Measurements from ENCODE around the gene TMEM63A. TPM values are rescaled to one million over a fixed set of nuclear protein-coding genes. Genes with fewer than 3 reads are reported as not detected.
"Not testable (repeated sequence)": the region's sequence is repeated elsewhere in the genome, so short reads cannot be mapped to it uniquely, and the experiment has no call there.

TMEM63A gene
- total RNA-seq, 1 donor from 2014 or later = 41.0 TPM

- DNase-seq (ENCODE audit: low read depth) = no peak
Observed at GRCh38 chr1:225820522-225821120, 61.6 kb downstream of the TMEM63A start.

DNA sequence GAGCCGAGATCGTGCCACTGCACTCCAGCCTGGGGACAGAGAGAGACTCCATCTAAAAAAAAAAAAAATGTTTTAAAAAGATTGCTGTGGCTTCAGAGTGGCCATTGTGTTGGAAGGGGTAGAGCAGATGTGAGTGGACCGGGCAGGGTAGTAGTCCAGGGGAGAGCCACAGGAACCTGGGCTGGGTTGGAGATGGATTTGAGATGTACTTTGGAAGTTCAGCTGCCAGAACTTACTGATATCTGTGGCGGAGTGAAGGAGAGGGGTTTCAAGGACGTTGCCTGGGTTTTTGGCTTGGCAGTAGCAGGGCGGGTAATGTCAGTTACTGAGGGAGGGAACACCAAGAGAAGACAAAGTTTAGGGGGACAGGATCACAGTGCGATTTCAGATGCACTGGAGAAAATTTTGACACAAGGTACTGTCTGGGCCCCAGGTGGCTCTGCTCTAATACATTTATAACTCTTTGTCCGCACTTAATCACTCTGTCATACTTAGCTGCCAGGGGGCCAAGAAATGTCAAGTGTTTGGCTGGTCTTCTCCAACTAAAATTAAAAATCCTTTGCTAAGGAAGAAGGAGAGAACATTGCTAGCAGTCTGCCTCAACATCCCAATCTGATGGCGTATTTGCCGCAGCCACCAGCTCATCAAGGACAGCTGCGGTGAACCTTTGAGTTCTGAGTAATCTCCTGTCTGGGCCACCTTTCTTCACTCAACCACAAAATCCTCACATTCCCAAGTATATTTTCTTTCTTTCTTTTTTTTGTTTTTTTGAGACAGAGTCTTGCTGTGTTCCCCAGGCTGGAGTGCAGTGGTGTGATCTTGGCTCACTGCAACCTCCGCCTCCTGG, 62.6 kb downstream of the TMEM63A start:
- no peak for DNase-seq (ENCODE audit: low read depth)

DNA sequence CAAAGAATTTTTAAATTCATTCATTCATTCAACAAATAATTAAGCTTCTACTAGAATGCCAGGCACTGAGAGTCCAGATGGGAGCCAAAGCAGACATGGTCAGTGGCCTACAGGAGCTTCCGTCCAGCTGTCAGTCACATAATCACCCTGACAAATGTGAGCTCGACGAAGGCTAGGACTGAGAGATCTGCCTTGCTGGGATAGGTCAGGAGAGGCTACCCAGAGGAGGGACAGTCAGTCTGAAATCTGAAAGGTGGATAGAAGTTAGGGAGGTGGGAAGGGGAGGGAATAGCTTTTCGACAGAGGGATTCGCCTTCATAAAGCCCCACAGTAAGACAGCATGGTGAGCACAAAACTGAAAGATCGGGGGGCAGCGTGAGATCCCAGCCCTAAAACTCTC, 64.0 kb downstream of the TMEM63A start:
- DNase-seq (ENCODE audit: low read depth) = no peak

DNA sequence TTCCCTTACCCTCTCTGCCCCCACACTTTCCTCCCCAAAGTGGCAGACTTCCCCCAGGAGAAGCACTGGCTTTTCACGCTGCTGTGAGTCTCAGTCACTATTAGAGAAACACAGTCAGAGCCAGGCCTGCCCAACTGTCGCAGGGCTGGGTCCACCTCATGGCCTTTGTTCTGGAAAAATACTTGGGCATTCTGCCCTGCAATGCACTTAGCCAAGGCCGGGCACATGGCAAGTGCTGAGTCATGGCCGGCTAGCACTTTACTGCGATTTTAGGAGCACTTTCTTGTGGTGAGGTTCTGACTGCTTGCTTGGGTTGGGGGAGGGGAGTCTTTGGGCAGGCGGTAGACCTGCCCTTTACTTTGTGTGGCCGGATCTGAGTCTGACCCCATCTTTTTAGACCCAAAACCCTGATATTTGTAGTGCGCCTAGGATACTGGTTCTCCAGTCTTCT, 64.5 kb downstream of the TMEM63A start:
- DNase-seq (ENCODE audit: low read depth) = peak; percentile 95

DNA sequence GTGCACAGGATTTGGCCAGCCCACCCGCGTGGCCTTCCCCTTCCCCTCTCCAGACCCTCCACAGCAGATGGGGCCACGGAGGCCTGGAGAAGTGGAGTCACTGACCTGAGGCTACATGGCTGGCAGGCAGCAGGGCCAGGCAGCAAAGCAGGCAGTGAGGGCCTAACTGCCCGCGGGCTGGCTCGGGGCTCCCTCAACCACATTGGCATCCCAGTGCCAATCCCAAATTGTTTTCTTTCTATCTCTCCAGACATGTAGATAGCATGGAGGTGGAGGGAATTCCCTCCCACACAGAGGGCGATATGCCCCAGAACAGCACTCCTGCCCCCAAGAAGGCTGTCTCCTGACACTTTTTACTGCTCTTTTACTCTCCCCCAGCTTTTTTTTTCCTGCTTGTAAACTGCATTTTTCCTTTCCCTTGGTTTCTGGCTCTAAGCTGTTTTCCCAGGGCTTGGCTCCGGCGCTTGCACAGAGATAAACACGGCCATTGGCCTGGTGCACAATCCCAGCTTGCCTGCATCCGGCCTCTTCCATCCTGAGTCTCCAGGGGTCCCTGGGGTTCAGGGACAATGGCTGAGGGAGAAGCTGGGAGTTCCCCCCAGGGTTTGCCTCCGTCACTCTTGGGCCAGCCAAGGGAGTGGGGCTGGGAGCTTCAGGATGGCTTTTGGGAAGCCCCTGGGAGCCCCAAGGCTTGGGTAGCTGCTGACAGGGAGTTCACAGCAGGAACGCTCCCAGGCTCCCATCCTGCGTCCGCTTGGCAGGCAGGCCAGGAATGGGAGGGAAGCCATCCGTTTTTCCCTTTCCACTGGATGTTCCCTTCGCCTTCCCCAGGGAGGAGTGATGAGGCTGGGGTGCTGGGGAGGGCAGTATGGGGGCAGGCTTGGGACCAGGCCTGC, 65.3 kb downstream of the TMEM63A start:
- DNase-seq (ENCODE audit: low read depth) = no peak

GRCh38 chr1:225815526-225816178, 66.5 kb downstream of the TMEM63A start:
- no peak for DNase-seq (ENCODE audit: low read depth)

- DNase-seq (ENCODE audit: low read depth) = not testable (repeated sequence)
Observed at GRCh38 chr1:225815090-225815489, 67.1 kb downstream of the TMEM63A start.

DNA sequence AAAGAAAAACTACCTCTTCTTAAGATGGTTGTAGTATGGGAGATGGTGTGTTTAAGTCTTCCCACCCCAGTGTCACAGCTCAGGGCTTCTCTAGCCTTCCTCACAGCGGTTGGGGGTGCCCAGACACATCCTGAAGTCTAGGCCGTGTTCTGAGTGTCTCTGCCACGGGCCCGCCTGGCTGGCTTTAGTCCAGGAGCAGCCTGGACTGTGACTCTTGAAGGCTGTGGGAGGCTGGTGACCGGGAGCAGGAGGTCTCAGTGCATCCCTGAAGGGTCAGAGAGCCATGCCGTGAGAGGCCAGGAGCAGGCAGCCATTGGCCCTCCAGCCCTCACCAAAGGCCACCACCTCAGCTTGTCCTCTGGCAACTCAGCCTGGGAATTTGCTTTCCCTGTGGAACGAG, 67.8 kb downstream of the TMEM63A start:
- DNase-seq (ENCODE audit: low read depth) = no peak

DNA sequence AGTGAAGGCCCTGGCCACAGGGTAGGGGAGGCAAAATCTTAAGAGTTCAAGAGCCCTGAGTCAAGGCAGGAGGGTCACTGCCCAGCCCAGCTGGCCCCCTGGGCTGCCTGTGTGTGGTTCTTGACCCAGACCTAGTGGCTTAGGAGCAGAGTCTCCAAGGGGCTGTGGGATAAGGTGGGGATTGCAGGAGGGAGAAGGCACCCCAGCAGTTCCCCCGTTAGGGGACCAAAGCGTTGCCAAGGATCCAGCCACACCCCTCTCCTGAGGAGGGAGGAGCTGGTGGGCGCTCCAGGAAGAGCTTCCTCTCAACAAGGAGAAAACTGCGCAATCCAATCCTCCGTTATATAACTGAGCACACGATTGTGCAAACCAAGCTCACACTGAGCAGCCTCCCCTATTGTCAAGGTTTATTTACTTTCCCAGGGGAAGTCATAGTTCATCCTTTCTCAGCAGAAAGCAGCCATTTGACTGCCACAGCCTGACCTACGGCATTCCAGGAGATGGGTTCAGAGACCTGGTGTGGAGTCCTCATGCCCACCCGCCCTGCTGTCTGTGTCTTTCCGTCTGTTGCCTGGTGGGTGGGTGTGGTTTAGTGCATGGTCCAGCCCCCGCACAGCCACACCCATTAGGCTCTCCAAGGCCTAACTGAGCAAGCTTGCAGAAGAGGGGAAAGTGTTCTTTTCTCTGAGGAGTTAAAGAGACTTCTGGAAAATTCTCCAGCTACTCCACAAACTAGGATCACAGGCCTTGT, 68.8 kb downstream of the TMEM63A start:
- DNase-seq (ENCODE audit: low read depth) = peak; percentile 93

DNA sequence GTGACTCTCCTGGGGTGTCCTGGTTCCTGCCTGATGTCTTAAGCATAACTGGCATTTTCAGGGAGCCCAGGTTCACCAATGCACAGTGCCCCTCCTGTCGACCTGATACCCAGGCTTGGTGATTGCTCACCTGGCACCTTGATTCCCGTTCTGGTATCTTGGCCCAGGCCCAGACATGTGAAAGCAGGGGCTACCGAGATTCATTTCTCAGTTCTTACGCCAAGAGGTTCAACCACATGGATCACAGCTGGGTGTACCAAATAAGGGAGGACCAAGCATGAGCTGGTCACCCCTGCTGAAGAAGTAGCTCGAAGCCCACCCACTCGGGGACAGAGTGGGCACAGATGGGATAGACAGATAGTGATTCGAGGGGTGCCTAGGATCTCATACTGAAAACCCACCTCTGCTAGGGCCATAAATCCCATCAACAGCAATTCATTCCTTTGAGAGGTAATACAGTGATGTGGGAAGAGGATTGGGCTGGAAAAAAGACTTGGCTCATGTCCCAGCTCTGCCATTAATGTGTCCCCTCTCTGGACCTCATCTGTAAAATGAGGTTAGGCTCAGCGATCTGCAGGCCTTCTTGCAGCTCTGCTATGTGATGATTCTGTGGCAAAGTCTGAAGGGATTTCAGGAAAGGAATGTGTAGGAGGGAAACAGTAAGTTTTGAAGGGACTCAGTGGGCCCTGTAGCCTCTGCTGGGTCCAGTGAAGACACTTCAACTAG, 69.5 kb downstream of the TMEM63A start:
- peak; percentile 32 for DNase-seq (ENCODE audit: low read depth)

DNA sequence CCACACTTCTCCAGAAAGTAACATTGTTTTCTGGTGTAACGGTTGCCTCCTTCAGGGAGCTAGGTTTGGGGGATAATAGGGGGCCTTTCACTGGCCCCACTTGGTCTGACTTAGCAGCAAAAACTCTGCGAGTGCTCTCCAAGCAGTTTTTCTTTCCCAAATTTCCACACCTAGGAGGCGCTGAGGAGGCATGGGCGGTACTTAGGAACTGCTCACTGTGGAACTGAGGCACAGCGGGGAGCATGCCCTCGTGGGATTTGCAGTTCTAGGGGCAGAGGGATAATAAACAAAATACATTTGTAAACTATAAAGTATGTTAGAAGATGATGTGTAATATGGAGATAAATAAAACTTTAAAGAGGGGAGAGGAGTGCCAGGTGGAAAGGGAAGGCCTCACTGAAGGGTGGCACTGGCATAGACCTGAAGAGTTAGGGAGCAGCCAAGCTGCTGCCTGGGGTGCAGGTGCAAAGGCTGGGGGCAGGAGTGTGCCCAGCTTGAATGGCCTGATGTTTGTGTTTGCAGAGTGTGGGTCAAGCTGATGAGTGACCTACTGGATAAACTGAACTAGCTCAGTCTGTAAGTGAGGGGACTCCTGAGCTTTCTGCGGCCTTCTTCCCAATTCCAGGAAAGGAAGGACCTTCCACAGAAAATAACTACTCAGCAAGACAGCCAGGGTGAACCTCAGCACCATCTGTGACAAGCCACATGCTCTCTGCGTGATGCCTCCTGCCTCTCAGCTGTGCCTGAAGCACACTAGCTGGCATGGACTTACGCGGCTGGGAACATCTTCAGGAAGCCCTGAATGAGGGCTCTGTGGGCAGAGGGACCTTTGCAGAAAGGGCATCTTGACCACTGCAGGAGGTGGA, 70.3 kb downstream of the TMEM63A start:
- no peak for DNase-seq (ENCODE audit: low read depth)

- peak; percentile 52 for DNase-seq (ENCODE audit: low read depth)
Observed at GRCh38 chr1:225810579-225811538, 71.3 kb downstream of the TMEM63A start.

DNA sequence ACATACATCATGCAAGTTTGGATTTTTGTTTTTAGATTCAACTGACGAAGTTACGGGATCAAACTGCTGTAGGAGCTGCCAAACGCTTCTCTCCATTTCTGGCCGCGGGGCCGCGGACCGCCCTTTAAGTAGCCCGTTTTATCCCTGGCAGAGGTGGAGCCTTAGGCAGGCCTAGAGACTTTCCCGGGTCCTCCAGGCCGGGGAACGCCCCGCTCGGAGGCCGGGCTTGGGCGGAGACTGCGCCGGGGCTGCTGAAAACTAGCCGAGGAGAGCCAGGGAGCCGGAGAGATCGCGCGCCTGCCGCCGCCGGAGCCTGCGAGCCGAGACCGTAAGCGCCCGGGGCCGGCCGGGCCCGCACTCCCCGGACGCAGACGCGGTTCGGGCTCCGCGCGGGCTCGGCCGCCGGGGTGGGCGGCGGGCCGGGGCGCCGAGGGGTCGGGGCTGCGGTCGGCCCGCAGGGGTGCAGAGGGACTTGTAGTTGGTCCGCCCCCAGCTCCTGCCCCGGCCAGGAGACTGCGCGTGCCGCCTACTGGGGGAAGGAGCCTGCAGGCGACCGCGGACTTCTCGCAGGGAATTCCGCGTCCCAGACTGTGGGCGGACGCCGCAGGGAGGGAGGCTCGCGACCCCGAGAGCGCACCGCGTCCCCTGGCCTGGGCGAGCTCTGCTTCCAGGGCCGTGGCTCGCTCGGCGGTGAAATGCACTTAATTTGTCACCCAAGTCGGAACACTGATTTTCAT, 72.2 kb downstream of the TMEM63A start, which contains the start of gene EPHX1:
EPHX1 (plus strand) TSS at position 283 of the 737 bp plus-strand sequence. CDS start 18,606 bp downstream, outside the sequence.
- DNase-seq (ENCODE audit: low read depth) = peak; percentile 75

- DNase-seq (ENCODE audit: low read depth) = no peak
Observed at GRCh38 chr1:225808136-225808535, 74.0 kb downstream of the TMEM63A start.

- not testable (repeated sequence) for DNase-seq (ENCODE audit: low read depth)
Observed at GRCh38 chr1:225806736-225807135, 75.4 kb downstream of the TMEM63A start.

GRCh38 chr1:225806249-225806648, 75.9 kb downstream of the TMEM63A start:
- DNase-seq (ENCODE audit: low read depth) = no peak

DNA sequence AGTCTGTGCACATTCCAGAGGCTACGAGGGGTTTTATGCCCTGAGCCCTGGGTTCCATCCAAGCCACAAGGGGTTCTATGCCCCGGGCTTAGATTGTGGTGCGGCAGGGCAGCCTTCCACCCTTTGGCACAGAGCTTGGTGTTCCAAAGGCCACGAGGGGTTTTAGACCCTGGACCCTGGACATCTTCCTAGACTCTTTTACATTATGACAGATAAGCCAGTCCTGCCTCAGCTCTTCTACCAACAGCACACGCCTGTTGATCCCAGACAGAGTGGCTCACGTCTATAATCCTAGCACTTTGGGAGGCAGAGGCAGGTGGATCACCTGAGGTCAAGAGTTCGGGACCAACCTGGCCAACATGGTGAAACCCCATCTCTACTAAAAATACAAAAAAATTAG, 81.0 kb downstream of the TMEM63A start:
- not testable (repeated sequence) for DNase-seq (ENCODE audit: low read depth)
